Measurements from ENCODE around the gene NAPG. TPM values are rescaled to one million over a fixed set of nuclear protein-coding genes. Genes with fewer than 3 reads are reported as not detected.
"Not testable (repeated sequence)": the region's sequence is repeated elsewhere in the genome, so short reads cannot be mapped to it uniquely, and the experiment has no call there.

The NAPG gene
- total RNA-seq, 1 experiment from 2014 or later, result 65.8 TPM

- DNase-seq (ENCODE audit: low spot score), result peak; percentile 47
These were observed 53.4 kb downstream of the NAPG start for GRCh38 chr18:10579079-10579867.

GRCh38 chr18:10580215-10580614 is 54.4 kb downstream of the NAPG start:
- DNase-seq (ENCODE audit: low spot score), result no peak

GRCh38 chr18:10585260-10585659 is 59.4 kb downstream of the NAPG start:
- no peak for DNase-seq (ENCODE audit: low spot score)

GRCh38 chr18:10588975-10589374 is 63.1 kb downstream of the NAPG start:
- peak; percentile 33 for DNase-seq (ENCODE audit: low spot score)

- DNase-seq (ENCODE audit: low spot score), result no peak
These were observed 64.6 kb downstream of the NAPG start for GRCh38 chr18:10590412-10590811.

DNA sequence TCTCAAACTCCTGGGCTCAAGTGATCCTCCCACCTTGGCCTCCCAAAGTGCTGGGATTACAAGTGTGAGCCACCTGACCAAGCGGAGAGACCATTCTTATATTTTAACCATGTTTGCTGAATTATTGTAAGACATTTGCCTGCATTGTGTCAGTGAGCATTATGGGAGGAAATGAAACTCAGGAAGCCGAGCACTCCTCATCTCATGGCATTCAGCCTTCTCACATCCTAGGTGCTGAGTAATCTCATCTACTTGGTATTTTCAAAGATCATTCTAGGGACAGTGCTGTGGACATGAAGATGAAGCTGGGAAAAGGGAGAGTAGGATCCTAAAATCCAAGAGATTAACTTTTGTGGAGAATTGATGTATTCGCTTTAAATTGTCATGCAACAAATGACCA is 66.1 kb downstream of the NAPG start:
- DNase-seq (ENCODE audit: low spot score), result no peak

GRCh38 chr18:10593366-10594022 is 67.7 kb downstream of the NAPG start:
- not testable (repeated sequence) for DNase-seq (ENCODE audit: low spot score)

- not testable (repeated sequence) for DNase-seq (ENCODE audit: low spot score)
These were observed 70.1 kb downstream of the NAPG start for GRCh38 chr18:10595917-10596316.

DNA sequence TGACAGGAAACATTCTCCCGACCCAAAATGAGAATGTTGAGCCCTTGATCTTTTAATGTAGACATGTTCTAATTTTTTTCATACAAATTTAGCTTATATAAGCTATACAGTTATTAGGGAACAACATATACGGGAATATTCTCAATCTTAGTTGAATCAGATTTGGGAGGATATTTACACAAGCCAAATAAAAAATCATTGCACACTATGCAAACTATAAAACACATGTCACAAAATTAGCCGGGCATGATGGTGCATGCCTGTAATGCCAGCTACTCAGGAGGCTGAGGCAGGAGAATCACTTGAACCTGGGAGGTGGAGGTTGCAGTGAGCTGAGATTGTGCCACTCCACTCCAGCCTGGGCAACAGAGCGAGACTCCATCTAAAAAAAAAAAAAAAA is 71.9 kb downstream of the NAPG start:
- DNase-seq (ENCODE audit: low spot score), result not testable (repeated sequence)

GRCh38 chr18:10600701-10601100 is 74.9 kb downstream of the NAPG start:
- not testable (repeated sequence) for DNase-seq (ENCODE audit: low spot score)

Other genes with a start within 250 kb of the NAPG start
- not detected in 2 replicates for gene APCDD1, start 71.4 kb upstream of the NAPG start, total RNA-seq (2014; rRNA removed; shearing (Covaris generic))